HepG2 (cell line): Measurements from ENCODE around the gene NOP9. TPM values are rescaled to one million over a fixed set of nuclear protein-coding genes. Genes with fewer than 3 reads are reported as not detected.

Experiments used
- AFF4 ChIP-seq: sonication (generic); formaldehyde crosslinking; IDR thresholded peaks from 2 replicates; pipeline ENCODE4 v1.4.0; 2020; ENCODE audit warnings: missing genetic modification reagents
- ASH2L ChIP-seq: fragments of 300-600, 200-600 bp; sonication (generic); IDR thresholded peaks from 2 replicates; pipeline ENCODE4 v1.7.0; 2017; ENCODE audit warnings: low read depth, mild to moderate bottlenecking, moderate library complexity, mixed read lengths, low read length; ENCODE audit not compliant: insufficient read length
- ELF3 ChIP-seq: IDR thresholded peaks from 2 replicates; pipeline ENCODE4 v1.6.1; 2016; ENCODE audit warnings: missing genetic modification reagents, missing compliant biosample characterization
- HNF4G ChIP-seq, 2 experiments: sonication (generic) in 1 of 2; formaldehyde crosslinking in 1 of 2; IDR thresholded peaks; 2 replicates each; pipeline versions ENCODE4 v1.4.0 to v1.6.1; 2011 to 2020; ENCODE audit warnings: borderline replicate concordance in 2 of 2, low read depth in 2 of 2, mild to moderate bottlenecking in 2 of 2, low read length in 1 of 2, missing genetic modification reagents in 1 of 2, moderate library complexity in 1 of 2
- JUND ChIP-seq: sonication (generic); formaldehyde crosslinking; IDR thresholded peaks from 2 replicates; pipeline ENCODE4 v1.8.0; 2022; ENCODE audit warnings: mild to moderate bottlenecking, missing genetic modification reagents
- MZF1 ChIP-seq: sonication (generic); formaldehyde crosslinking; IDR thresholded peaks from 2 replicates; pipeline ENCODE4 v1.8.1; 2023; ENCODE audit warnings: mild to moderate bottlenecking, missing genetic modification reagents, borderline replicate concordance
- PAWR ChIP-seq: sonication (generic); formaldehyde crosslinking; IDR thresholded peaks from 2 replicates; pipeline ENCODE4 v1.4.0; 2020; ENCODE audit warnings: missing genetic modification reagents, mild to moderate bottlenecking, borderline replicate concordance
- RCOR2 ChIP-seq: IDR thresholded peaks from 2 replicates; pipeline ENCODE4 v1.6.1; 2016; ENCODE audit warnings: missing biosample characterization, missing genetic modification reagents
- RNF2 ChIP-seq: fragments of 450-650 bp; conservative IDR thresholded peaks from 2 replicates; pipeline ENCODE4 v1.6.1; 2016; ENCODE audit warnings: low read depth
- TEAD2 ChIP-seq: sonication (generic); formaldehyde crosslinking; IDR thresholded peaks from 2 replicates; pipeline ENCODE4 v1.9.0; 2021; ENCODE audit warnings: missing genetic modification reagents
- ZBTB7B ChIP-seq: sonication (generic); formaldehyde crosslinking; IDR thresholded peaks from 2 replicates; pipeline ENCODE4 v1.4.0; 2020; ENCODE audit warnings: missing genetic modification reagents
- ZC3H4 ChIP-seq: sonication (generic); formaldehyde crosslinking; IDR thresholded peaks from 2 replicates; pipeline ENCODE4 v1.4.0; 2020; ENCODE audit warnings: missing genetic modification reagents, borderline replicate concordance
- ZFP37 ChIP-seq: sonication (generic); formaldehyde crosslinking; IDR thresholded peaks from 2 replicates; pipeline ENCODE4 v1.4.0; 2020; ENCODE audit warnings: missing genetic modification reagents, borderline replicate concordance
- ZNF101 ChIP-seq: sonication (generic); formaldehyde crosslinking; IDR thresholded peaks from 2 replicates; pipeline ENCODE4 v1.4.0; 2020; ENCODE audit warnings: mild to moderate bottlenecking, low read depth, missing genetic modification reagents, borderline replicate concordance
- ZNF30 ChIP-seq: sonication (generic); formaldehyde crosslinking; IDR thresholded peaks from 2 replicates; pipeline ENCODE4 v1.5.0; 2020; ENCODE audit warnings: mild to moderate bottlenecking, missing genetic modification reagents
- ZNF496 ChIP-seq: sonication (generic); formaldehyde crosslinking; IDR thresholded peaks from 2 replicates; pipeline ENCODE4 v1.8.1; 2023; ENCODE audit warnings: mild to moderate bottlenecking, moderate library complexity, missing genetic modification reagents; ENCODE audit not compliant: insufficient replicate concordance
- ZNF503 ChIP-seq: sonication (generic); formaldehyde crosslinking; IDR thresholded peaks from 2 replicates; pipeline ENCODE4 v1.4.0; 2020; ENCODE audit warnings: missing genetic modification reagents
- ZNF547 ChIP-seq: sonication (generic); formaldehyde crosslinking; IDR thresholded peaks from 2 replicates; pipeline ENCODE4 v1.5.1; 2020; ENCODE audit warnings: mild to moderate bottlenecking, missing genetic modification reagents
- ZNF597 ChIP-seq: sonication (generic); formaldehyde crosslinking; IDR thresholded peaks from 2 replicates; pipeline ENCODE4 v1.5.0; 2020; ENCODE audit warnings: missing genetic modification reagents
- ZSCAN12 ChIP-seq: sonication (generic); formaldehyde crosslinking; IDR thresholded peaks from 2 replicates; pipeline ENCODE4 v1.9.0; 2021; ENCODE audit warnings: mild to moderate bottlenecking, missing genetic modification reagents
- polyA plus RNA-seq, 8 experiments: library from polyadenylated mRNA; depleted of rRNA in 3 of 8; stranded (reverse) in 7 of 8; unstranded in 1 of 8; fragments of >200 nt; fragmentation: Illumina TruSeq in 4 of 8; extraction: Trizol in 4 of 8; gene quantifications; 2 replicates each; pipeline versions ENCODE4 v1.2.1 to v1.2.3, GENCODE V29; 2011 to 2016; ENCODE audit warnings: low read depth in 4 of 8, missing spikeins in 1 of 8, mixed read lengths in 1 of 8; ENCODE audit not compliant: insufficient read depth in 1 of 8
- total RNA-seq, 5 experiments: library from RNA; depleted of rRNA; stranded (reverse); fragments of >200 nt; fragmentation: Illumina TruSeq; extraction: Trizol; gene quantifications; 2 replicates each; pipeline ENCODE4 v1.2.3, GENCODE V29; 2016; ENCODE audit warnings: low read depth in 1 of 5

Gene NOP9
- total and polyA plus RNA-seq, 2 of the 13 experiments (the other 11 are each of a cell fraction or from before 2014, with no cell fraction given), result 24.5 to 61.6 TPM

- peak; percentile 75; the same call in 1 of the 2 replicates for TF ChIP-seq HNF4G (IDR thresholded peaks at IDR 0.05; ENCODE audit: borderline replicate concordance, low read depth, low read length)
- peak; percentile 90 for TF ChIP-seq HNF4G (CRISPR knock-in tag; IDR thresholded peaks at IDR 0.05; ENCODE audit: borderline replicate concordance, low read depth)
- no peak for TF ChIP-seq JUND
- no peak for TF ChIP-seq ZNF30 (CRISPR knock-in tag)
- peak; percentile 85; the same call in 1 of the 2 replicates for TF ChIP-seq ZFP37 (CRISPR knock-in tag)
- TF ChIP-seq ZNF503 (CRISPR knock-in tag), result no peak
- peak; percentile 40; the same call in 1 of the 2 replicates for TF ChIP-seq ZBTB7B (CRISPR knock-in tag)
- TF ChIP-seq TEAD2 (CRISPR knock-in tag), result no peak
- peak; percentile 84 for TF ChIP-seq ASH2L
- no peak for TF ChIP-seq PAWR (CRISPR knock-in tag)
- TF ChIP-seq RCOR2 (CRISPR knock-in tag), result peak; percentile 12; the same call in 1 of the 2 replicates
- TF ChIP-seq ZC3H4 (CRISPR knock-in tag), result no peak
- 0 out of 2 replicates have a peak, but pooled peaks have one; percentile 52 for TF ChIP-seq RNF2
- peak; percentile 89; the same call in 1 of the 2 replicates for TF ChIP-seq ZNF101
- peak; percentile 90 for TF ChIP-seq ELF3 (CRISPR knock-in tag)
- 0 out of 2 replicates have a peak, but pooled peaks have one; percentile 13 for TF ChIP-seq ZNF547 (CRISPR knock-in tag)
- TF ChIP-seq AFF4 (CRISPR knock-in tag), result no peak; the same call in 1 of the 2 replicates
- TF ChIP-seq ZNF597 (CRISPR knock-in tag), result no peak
- TF ChIP-seq ZNF496 (CRISPR knock-in tag), result no peak
- peak; percentile 93 for TF ChIP-seq MZF1 (CRISPR knock-in tag)
- no peak for TF ChIP-seq ZSCAN12 (CRISPR knock-in tag)
Measured at GRCh38 chr14:24252289-24253124, 47.1 kb upstream of the NOP9 start (continued).
